GM10266 (cell line): ENCODE results near the gene FRMD5.
A peak's percentile ranks its signal among the peaks of the same experiment; 100 is the strongest.

Source experiments
- DNase-seq: peaks from one replicate; pipeline ENCODE4 v3.0.0; 2012; ENCODE audit errors: extremely low spot score
- TF ChIP-seq, protein P1 (sequence below): IDR thresholded peaks from 2 replicates; pipeline ENCODE4 v1.5.1; 2012; ENCODE audit warnings: mild to moderate bottlenecking, low read depth; ENCODE audit not compliant: control insufficient read depth, insufficient read depth; ENCODE audit errors: missing control alignments

Gene FRMD5

GRCh38 chr15:44069489-44069888 is 125.6 kb downstream of the FRMD5 start:
- TF ChIP-seq, protein P1, sequence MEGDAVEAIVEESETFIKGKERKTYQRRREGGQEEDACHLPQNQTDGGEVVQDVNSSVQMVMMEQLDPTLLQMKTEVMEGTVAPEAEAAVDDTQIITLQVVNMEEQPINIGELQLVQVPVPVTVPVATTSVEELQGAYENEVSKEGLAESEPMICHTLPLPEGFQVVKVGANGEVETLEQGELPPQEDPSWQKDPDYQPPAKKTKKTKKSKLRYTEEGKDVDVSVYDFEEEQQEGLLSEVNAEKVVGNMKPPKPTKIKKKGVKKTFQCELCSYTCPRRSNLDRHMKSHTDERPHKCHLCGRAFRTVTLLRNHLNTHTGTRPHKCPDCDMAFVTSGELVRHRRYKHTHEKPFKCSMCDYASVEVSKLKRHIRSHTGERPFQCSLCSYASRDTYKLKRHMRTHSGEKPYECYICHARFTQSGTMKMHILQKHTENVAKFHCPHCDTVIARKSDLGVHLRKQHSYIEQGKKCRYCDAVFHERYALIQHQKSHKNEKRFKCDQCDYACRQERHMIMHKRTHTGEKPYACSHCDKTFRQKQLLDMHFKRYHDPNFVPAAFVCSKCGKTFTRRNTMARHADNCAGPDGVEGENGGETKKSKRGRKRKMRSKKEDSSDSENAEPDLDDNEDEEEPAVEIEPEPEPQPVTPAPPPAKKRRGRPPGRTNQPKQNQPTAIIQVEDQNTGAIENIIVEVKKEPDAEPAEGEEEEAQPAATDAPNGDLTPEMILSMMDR = no peak
- no peak for DNase-seq

- TF ChIP-seq, protein P1 = no peak
Observed at GRCh38 chr15:44068347-44068746, 126.7 kb downstream of the FRMD5 start.

GRCh38 chr15:44066211-44066827 is 128.8 kb downstream of the FRMD5 start:
- peak; percentile 44 for DNase-seq
- TF ChIP-seq, protein P1 = peak; percentile 75

More at GRCh38 chr15:44068347-44068746, 126.7 kb downstream of the FRMD5 start:
- DNase-seq = no peak

DNA sequence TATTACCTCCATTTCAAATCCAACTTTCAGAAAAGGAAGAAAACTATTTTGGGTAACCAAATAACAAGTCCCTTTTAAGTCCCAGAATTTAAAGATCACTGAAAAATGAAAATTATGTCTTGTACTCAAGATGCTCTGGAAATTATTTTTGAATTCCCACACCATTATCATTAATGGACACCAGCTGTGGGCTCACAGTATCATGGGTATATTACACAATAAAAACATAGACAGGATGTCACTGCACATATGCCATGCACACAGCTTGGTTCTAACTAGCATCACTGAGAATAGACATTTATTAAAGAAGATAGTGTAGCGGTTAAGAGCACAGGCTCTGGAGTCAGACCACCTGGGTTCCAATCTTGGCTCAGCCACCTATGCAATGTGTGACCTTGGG is 130.4 kb downstream of the FRMD5 start:
- no peak for DNase-seq

GRCh38 chr15:44058126-44058525 is 136.9 kb downstream of the FRMD5 start:
- no peak for DNase-seq

More for the DNA sequence above, 130.4 kb downstream of the FRMD5 start:
- TF ChIP-seq, protein P1 = no peak

GRCh38 chr15:44045661-44046060 is 149.4 kb downstream of the FRMD5 start:
- DNase-seq = no peak
- TF ChIP-seq, protein P1 = no peak

More at GRCh38 chr15:44058126-44058525, 136.9 kb downstream of the FRMD5 start:
- TF ChIP-seq, protein P1 = no peak

DNA sequence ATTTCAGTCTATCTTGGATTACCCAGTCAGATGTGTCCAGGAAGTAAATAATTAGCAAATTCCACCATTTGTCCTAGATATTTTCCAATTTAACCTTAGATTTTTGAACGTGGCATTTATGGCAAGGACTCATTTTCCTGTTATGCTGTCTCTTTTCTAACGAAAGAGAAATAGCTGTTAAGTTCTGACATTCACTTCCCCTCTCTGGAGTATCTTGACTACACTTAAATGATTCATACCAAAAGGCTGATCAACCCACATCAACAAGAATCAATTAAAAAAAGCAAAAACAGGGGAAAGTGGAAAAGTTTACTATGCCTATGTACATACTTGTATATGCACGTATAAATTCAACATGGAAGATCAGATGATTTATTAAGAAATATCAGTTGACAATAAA is 149.9 kb downstream of the FRMD5 start:
- TF ChIP-seq, protein P1 = no peak
- DNase-seq = no peak
